ENCODE data around the gene RTP3. TPM values are rescaled to one million over a fixed set of nuclear protein-coding genes. Genes with fewer than 3 reads are reported as not detected.

RTP3 gene
- total RNA-seq, 2 donors from 2014 or later = not detected

- intact Hi-C loops (cut with DNase I) = no loop called here
- no peaks in the 10 kb centered on the region for H3K27me3 ChIP-seq
- no peak for DNase-seq
- H3K27ac ChIP-seq = no peak overlapping the region
- peaks cover 25% of the 10 kb centered on the region for H3K4me1 ChIP-seq
- no peak for TF ChIP-seq CTCF (IDR thresholded peaks at IDR 0.05)
- no peak for TF ChIP-seq POLR2A (IDR thresholded peaks at IDR 0.05)
- ATAC-seq = no peak
- H3K4me3 ChIP-seq = no peak overlapping the region
- H3K36me3 ChIP-seq (replicated peaks in 1 of 2; ENCODE audit: insufficient read depth in 1 of 2, low read depth in 2 of 2) = no peaks in the 10 kb centered on the region
- no peaks in the 10 kb centered on the region for H3K9me3 ChIP-seq
- WGBS, 2 donors = 90 to 97% methylated on average over 5 of the region's 5 CpGs
Measured at GRCh38 chr3:46471371-46471914, 26.3 kb upstream of the RTP3 start.

GRCh38 chr3:46472736-46473135, 25.0 kb upstream of the RTP3 start:
- TF ChIP-seq CTCF (IDR thresholded peaks at IDR 0.05) = no peak
- TF ChIP-seq POLR2A (IDR thresholded peaks at IDR 0.05) = no peak
- H3K4me1 ChIP-seq = peaks cover 16% of the 10 kb centered on the region
- no peaks in the 10 kb centered on the region for H3K36me3 ChIP-seq (replicated peaks in 1 of 2; ENCODE audit: insufficient read depth in 1 of 2, low read depth in 2 of 2)
- H3K4me3 ChIP-seq = no peak overlapping the region
- no peaks in the 10 kb centered on the region for H3K9me3 ChIP-seq
- ATAC-seq (no peak), DNase-seq (no peak)
- H3K27ac ChIP-seq = no peak overlapping the region
- no peaks in the 10 kb centered on the region for H3K27me3 ChIP-seq
- intact Hi-C loops (cut with DNase I) = no loop called here
- 94% methylated on average over 2 of the region's 2 CpGs for WGBS, 2 donors

GRCh38 chr3:46477145-46477544, 20.6 kb upstream of the RTP3 start:
- WGBS, 2 donors = 83 to 88% methylated on average over 4 of the region's 4 CpGs

GRCh38 chr3:46477756-46478155, 20.0 kb upstream of the RTP3 start:
- Histone ChIP-seq H3K27me3 (no peaks in the 10 kb centered on the region), H3K27ac (no peak overlapping the region), H3K9me3 (no peaks in the 10 kb centered on the region), H3K36me3 (replicated peaks in 1 of 2; ENCODE audit: insufficient read depth in 1 of 2, low read depth in 2 of 2) (no peaks in the 10 kb centered on the region), H3K4me1 (peaks cover 1% of the 10 kb centered on the region), H3K4me3 (no peak overlapping the region)
- no peak for DNase-seq
- no peak for ATAC-seq
- intact Hi-C loops (cut with DNase I) = no loop called here
- WGBS, 2 donors = 87 to 93% methylated on average over 6 of the region's 6 CpGs
- TF ChIP-seq POLR2A (IDR thresholded peaks at IDR 0.05) (no peak), CTCF (IDR thresholded peaks at IDR 0.05) (no peak)

More at GRCh38 chr3:46477145-46477544, 20.6 kb upstream of the RTP3 start:
- ATAC-seq (no peak), DNase-seq (no peak)
- Histone ChIP-seq H3K9me3 (no peaks in the 10 kb centered on the region), H3K27me3 (no peaks in the 10 kb centered on the region), H3K36me3 (replicated peaks in 1 of 2; ENCODE audit: insufficient read depth in 1 of 2, low read depth in 2 of 2) (no peaks in the 10 kb centered on the region), H3K4me1 (no peaks in the 10 kb centered on the region), H3K27ac (no peak overlapping the region), H3K4me3 (no peak overlapping the region)
- intact Hi-C loops (cut with DNase I) = no loop called here
- no peak for TF ChIP-seq CTCF (IDR thresholded peaks at IDR 0.05)
- TF ChIP-seq POLR2A (IDR thresholded peaks at IDR 0.05) = no peak

- Histone ChIP-seq H3K4me3 (no peak overlapping the region), H3K27ac (no peak overlapping the region), H3K36me3 (replicated peaks in 1 of 2; ENCODE audit: insufficient read depth in 1 of 2, low read depth in 2 of 2) (no peaks in the 10 kb centered on the region), H3K4me1 (peaks cover 7% of the 10 kb centered on the region), H3K27me3 (no peaks in the 10 kb centered on the region), H3K9me3 (no peaks in the 10 kb centered on the region)
- WGBS, 2 donors = 82 to 97% methylated on average over 5 of the region's 5 CpGs
- DNase-seq (no peak), ATAC-seq (no peak)
- TF ChIP-seq CTCF (IDR thresholded peaks at IDR 0.05) = no peak
- TF ChIP-seq POLR2A (IDR thresholded peaks at IDR 0.05) = no peak
- intact Hi-C loops (cut with DNase I) = no loop called here
Measured at GRCh38 chr3:46478341-46478740, 19.4 kb upstream of the RTP3 start.

Measured in body of pancreas (tissue), 4 donors.